Subcutaneous adipose tissue (tissue), 4 donors: ENCODE results near the gene ACTC1. TPM values are rescaled to one million over a fixed set of nuclear protein-coding genes. Genes with fewer than 3 reads are reported as not detected.

Source experiments
- CTCF ChIP-seq: fragments of 450-650 bp; IDR thresholded peaks from one replicate; pipeline ENCODE4 v1.5.1; 2016; ENCODE audit warnings: low read depth, mild to moderate bottlenecking, control low read depth, antibody characterized with exemption, moderate library complexity
- total RNA-seq, 4 donors: library from RNA; depleted of rRNA; stranded (reverse); fragments of >200 nt; gene quantifications; one replicate each; pipeline ENCODE4 v1.1.0, GENCODE V29; 2016

Gene ACTC1
- total RNA-seq, 4 donors from 2014 or later: 0.44 TPM; not detected in 3

DNA sequence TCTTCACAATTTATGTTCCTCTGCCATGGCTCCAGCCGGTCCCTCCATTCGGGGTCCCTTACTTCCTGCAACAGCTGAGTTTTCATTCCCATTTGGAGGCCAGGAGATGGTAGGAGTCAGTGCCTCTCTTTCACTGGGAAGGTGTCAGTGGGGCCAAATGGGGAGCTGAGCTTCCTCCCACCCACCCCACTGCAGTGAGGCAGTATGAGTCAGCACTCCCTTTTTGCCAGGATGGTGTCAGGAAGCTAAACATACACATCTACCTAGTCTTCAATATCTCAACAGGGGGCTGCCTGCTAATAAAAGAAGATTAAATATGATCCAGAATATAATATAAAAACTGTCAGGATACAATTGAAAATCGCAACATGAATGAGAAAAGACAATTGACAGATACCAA lies 12.7 kb upstream of the ACTC1 start:
- no peak for TF ChIP-seq CTCF

- no peak for TF ChIP-seq CTCF
Measured at GRCh38 chr15:34804776-34805175, 9.4 kb upstream of the ACTC1 start.

DNA sequence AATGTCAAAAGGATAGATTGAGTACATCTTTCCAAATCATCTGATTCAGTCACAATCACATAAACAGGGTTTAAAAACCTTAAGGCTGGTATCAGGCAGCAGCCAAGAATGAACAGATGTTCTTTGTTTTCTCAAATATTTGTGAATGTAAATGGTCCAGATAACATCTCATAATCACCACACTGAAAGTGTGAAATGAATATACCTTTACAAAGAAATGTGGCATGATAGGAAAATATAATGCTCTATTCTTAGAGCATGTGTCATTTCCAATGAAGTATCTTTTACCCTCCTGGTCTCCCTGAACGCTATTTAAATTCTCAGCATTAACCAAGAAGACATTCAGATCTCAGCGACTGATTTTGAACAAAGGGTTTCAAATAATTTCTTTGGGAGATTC lies 8.8 kb upstream of the ACTC1 start:
- TF ChIP-seq CTCF: no peak

GRCh38 chr15:34802803-34803750 lies 7.7 kb upstream of the ACTC1 start:
- TF ChIP-seq CTCF: no peak

DNA sequence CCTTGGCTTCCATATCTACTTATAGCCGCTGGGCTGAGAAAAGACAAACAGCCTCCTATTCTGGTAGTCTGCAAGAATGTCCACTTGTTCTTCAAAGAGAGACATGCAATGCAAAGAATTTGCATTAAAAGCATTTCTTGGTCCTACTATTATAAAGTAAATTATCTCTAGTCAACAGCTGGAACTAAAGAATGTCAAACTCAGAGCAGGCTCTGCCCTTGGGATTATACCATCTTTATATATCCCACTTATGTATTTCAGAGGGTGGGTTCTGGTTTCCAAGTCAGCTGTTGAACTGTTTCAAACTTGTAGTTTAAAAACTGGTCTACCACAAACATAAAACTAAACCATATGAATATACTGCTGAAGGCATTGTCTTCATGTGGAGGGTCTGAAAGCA lies 7.0 kb upstream of the ACTC1 start:
- TF ChIP-seq CTCF: no peak

GRCh38 chr15:34799149-34800101 lies 4.1 kb upstream of the ACTC1 start:
- no peak for TF ChIP-seq CTCF

DNA sequence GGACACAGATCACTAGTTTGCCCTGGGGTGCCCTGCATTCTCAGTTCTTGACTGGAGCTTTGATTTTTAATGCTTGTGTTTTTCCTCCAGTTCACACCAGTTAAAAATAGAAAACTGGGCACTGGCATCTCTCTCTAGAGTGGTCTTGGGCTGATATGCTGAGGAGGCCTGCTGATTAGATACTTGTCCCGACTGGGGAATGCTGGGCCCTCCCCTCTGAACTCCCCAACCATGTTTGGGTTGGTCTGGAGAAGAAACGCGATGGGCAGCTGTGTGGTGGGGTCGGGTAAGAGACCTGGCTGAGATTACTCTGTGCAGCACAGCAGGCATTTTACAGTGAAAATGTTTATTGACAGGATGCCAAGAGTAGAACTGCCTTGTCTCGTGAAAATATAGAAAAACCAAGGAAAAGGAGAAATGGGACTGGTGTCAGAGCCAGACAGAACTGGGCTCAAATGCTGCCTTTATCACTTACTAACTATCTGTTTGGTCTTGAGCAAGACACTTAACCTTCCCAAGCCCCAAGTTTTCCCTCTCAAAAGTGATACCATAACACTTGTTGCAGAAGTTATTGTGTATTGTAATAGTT lies 1.6 kb upstream of the ACTC1 start:
- TF ChIP-seq CTCF: no peak
